GM12801 (cell line): ENCODE data around the gene OLFM2.

Experiments
- CTCF ChIP-seq: IDR thresholded peaks from one replicate; pipeline ENCODE4 v1.5.1; 2011; ENCODE audit warnings: control low read depth; ENCODE audit not compliant: insufficient read length; ENCODE audit errors: extremely low read depth

The OLFM2 gene

GRCh38 chr19:9839415-9839814 is 96.9 kb downstream of the OLFM2 start:
- TF ChIP-seq CTCF = no peak

GRCh38 chr19:9838324-9838723 is 98.0 kb downstream of the OLFM2 start:
- no peak for TF ChIP-seq CTCF

- TF ChIP-seq CTCF = no peak
These were observed 100.3 kb downstream of the OLFM2 start for GRCh38 chr19:9836021-9836420.

GRCh38 chr19:9835507-9835949 is 100.8 kb downstream of the OLFM2 start:
- TF ChIP-seq CTCF = no peak

GRCh38 chr19:9834726-9835506 is 101.4 kb downstream of the OLFM2 start, which contains the start of gene PIN1:
Gene PIN1 (plus strand): TSS chr19:9835318. CDS start chr19:9835345, 27 bp downstream.
- TF ChIP-seq CTCF = no peak

GRCh38 chr19:9834307-9834725 is 102.0 kb downstream of the OLFM2 start:
- no peak for TF ChIP-seq CTCF

- TF ChIP-seq CTCF = no peak
These were observed 107.7 kb downstream of the OLFM2 start for GRCh38 chr19:9828551-9829063.
